ENCODE results near the gene HES6.

Gene HES6, protein sequence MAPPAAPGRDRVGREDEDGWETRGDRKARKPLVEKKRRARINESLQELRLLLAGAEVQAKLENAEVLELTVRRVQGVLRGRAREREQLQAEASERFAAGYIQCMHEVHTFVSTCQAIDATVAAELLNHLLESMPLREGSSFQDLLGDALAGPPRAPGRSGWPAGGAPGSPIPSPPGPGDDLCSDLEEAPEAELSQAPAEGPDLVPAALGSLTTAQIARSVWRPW

GRCh38 chr2:238239863-238240756 lies at the start of gene HES6:
HES6 (minus strand) TSS chr2:238240038; CDS start chr2:238239905, 133 bp downstream.
- Histone ChIP-seq H3K4me3 (peak within 1 kb of the TSS; percentile 30 to 68 (median 62)), H3K27ac (no peak within 1 kb of the TSS)

GRCh38 chr2:238289574-238289973 lies 49.7 kb upstream of the HES6 start:
- peak overlapping the region; percentile 51 to 96 (median 72) for H3K4me3 ChIP-seq
- peak overlapping the region in 20 of 21 experiments; percentile 28 to 100 (median 95) for H3K27ac ChIP-seq

DNA sequence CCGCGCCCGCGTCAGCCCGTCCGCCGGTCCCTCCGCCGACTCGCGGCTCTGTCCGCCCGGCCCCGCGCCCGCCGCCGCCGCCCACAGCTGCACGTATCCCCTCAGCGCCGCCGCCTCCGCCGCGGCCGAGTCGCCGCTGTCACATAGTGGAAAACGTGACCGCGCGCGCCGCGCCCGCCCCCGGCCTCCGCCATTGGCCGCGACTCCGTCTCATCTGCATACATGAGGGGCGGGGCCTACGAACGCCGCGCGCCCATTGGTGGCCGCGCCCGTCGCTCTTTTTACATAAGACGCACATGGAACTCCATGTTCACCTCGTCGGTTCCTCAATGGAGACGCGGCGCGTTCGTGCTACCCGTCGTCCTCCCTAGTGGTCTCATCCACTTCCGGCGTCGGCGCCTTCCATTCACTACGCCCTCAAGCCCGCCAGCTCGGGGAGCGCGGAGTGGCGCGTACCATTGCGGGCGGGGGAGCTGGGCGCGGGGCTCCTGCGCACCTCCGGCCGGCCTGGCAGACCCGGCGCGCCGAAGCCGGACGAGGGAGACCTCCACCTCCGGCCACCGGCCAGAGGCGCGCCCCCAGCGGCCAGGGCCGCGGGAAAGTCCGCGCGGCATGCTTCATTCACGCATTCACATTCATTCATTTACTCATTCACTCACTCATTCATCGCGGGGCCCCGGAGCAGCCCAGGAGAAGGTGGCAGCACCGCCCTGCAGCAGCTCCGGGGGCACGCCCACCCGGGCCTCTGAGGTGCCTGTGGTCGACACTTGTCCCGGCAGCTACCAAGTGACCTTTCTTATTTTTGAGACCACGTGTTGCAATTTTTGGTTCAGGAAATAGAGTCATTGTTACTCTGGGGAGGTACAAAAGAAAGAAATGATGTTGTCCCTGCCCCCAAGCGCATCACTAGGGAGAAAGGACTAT lies 49.1 kb upstream of the HES6 start:
- H3K4me3 ChIP-seq: peak overlapping the region; percentile 51 to 96 (median 72)
- H3K27ac ChIP-seq: peak overlapping the region; percentile 77 to 100 (median 95)

DNA sequence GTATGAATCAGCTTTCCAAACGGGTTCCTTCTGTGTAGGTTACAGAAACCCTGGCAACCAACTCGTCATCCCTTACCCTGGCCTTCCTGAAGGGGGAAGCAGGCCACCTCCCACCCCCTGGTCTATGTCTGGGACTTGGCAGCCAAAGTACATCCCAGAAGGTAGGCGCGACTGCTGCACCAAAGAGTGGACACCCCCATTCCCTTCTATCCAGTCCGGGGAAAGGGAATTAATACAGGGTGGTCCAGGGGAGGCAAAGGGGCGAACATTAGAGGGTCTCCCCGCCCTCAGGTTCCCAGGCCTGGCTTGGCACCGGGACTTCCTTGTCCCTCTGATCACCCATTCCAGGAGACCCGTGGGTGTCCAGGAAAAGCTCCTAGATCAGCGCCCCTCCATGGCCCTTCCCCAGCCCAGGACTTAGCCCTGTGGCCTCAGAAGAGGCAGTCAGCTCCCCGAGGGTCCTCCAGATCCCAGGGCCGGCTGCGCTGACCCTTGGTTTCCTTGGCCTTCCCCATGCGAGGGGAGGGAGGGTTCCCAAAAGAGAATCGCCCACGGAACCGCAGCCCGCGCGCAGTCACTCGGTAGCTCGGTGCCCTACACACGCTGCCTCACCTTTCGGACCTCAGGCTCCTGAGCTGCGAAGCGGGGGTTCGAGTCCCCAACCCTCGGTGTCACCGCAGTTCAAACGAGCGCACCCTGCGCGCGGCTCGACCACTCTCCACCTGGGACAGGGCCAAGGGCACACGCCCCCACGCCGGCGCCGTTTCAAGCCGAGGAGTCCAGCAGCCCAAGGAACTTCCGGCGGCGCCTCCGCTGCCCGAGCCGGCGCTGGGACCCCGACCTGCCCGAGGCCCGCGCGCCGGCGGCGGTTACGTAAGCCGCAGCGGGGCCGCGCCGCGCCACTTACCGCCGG lies 48.2 kb upstream of the HES6 start, which contains the start of gene PER2:
TSS of gene PER2 (minus strand) at position 874 of the 913 bp plus-strand sequence. CDS start 10,674 bp downstream, outside the sequence.
- H3K27ac ChIP-seq: peak within 1 kb of the TSS; percentile 77 to 100 (median 95)
- H3K4me3 ChIP-seq: peak within 1 kb of the TSS; percentile 51 to 96 (median 72)

DNA sequence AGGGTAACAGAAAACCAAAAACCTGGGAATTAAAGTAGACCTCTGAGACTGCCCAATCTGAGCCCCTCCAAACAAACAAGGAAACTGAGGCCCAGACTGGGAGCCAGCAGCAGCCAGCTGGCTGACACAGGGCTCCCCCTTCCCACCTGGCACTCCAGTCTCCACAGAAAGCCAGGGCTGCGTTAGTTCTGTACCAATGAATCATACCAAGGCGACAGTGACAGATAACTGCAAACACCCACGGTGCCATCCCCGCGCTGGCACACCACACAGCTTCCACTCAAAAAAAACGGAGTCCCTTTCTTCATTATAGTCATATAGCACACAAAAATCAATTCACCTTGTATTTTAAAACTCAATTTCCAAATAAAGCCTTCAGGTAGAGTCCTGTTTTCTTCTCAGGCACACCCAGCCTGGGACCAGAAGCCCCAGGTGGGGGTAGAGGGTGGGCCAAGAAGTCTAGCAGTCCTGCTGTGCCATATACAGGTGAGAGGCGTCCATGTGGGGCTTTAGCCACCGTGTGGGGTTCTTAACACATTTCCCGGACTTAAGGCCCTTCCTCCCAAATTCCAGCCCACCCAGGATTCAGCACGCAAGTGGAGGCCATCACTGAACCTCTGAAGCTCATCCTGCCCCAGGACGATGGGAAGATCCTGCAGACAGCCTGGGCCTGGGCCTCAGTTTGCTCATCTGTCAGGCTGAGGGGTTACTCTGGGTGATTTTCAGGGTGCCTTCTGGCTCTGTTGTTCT lies 47.3 kb upstream of the HES6 start:
- H3K4me3 ChIP-seq: peak overlapping the region; percentile 51 to 96 (median 72)
- peak overlapping the region; percentile 55 to 100 (median 95) for H3K27ac ChIP-seq

DNA sequence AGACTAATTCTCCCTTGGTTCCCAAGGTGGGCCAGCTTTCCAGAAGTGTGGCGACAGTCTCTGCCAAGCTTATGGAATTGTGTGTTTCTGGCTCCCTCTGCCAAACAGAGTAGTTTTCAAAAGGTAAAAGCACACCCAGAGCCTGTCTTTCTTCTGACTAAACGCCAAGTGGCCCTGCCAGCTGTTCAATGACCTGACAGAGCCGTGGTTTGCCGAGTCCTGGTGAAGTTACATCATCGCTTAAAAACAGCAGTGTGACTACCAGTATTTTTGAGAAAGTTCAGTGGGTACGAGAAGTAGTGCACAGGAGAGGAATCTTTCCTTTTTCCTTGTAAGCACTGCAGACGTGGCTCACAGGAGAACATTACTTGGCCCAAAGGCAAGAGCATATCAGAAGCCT lies 46.7 kb upstream of the HES6 start:
- H3K27ac ChIP-seq: peak overlapping the region in 20 of 21 experiments; percentile 64 to 100 (median 95)
- peak overlapping the region in 4 of 7 experiments; percentile 51 to 93 (median 70) for H3K4me3 ChIP-seq

DNA sequence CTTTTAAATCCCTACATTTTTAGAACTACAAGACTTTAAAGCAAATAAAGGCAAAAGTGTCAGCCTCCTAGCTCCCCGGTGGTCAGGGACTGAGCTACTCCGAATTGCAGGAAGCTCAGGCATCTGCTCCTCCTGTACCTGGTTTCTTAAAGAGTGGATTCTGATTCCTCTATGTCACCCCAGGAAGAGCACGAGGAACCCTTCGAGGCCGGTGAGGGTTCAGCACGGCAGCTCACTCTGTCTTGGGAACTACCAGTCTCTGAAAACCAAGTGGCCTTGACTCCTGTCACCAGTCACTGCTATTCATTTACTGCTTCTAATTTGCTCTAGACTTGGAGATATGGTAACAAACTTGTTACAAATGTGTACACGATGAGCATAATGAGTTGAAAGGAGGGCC lies 46.3 kb upstream of the HES6 start:
- peak overlapping the region in 1 of 7 experiments; percentile 93 for H3K4me3 ChIP-seq
- H3K27ac ChIP-seq: peak overlapping the region in 20 of 21 experiments; percentile 64 to 100 (median 95)

DNA sequence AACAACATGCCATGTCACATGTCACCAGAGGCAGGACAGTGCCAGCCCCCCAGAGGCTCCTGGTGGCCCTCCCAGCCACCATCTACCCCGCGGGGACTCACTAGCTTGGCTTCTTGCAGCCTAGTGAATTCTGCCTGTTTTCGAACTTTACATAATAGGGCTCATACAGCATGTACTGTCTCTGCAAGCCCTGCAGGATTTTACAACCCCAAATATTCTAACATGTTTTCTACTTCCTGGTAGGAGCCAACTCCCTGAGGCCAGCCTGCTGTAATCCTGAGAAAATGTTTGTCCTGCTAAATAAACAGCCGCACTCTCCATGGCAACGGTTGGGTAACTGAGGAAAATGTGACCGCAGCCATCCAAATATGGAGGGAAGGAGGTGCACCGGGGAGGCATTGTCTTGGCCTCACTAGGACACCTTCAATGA lies 45.8 kb upstream of the HES6 start:
- H3K27ac ChIP-seq: peak overlapping the region in 19 of 21 experiments; percentile 39 to 100 (median 95)
- peak overlapping the region in 1 of 7 experiments; percentile 93 for H3K4me3 ChIP-seq

- peak overlapping the region in 1 of 7 experiments; percentile 93 for H3K4me3 ChIP-seq
Observed at GRCh38 chr2:238284802-238285515, 45.1 kb upstream of the HES6 start.

GRCh38 chr2:238282861-238283738 lies 43.3 kb upstream of the HES6 start:
- H3K27ac ChIP-seq: no peak overlapping the region
- H3K4me3 ChIP-seq: no peak overlapping the region

More at GRCh38 chr2:238284802-238285515, 45.1 kb upstream of the HES6 start:
- H3K27ac ChIP-seq: peak overlapping the region in 19 of 21 experiments; percentile 37 to 100 (median 87)

DNA sequence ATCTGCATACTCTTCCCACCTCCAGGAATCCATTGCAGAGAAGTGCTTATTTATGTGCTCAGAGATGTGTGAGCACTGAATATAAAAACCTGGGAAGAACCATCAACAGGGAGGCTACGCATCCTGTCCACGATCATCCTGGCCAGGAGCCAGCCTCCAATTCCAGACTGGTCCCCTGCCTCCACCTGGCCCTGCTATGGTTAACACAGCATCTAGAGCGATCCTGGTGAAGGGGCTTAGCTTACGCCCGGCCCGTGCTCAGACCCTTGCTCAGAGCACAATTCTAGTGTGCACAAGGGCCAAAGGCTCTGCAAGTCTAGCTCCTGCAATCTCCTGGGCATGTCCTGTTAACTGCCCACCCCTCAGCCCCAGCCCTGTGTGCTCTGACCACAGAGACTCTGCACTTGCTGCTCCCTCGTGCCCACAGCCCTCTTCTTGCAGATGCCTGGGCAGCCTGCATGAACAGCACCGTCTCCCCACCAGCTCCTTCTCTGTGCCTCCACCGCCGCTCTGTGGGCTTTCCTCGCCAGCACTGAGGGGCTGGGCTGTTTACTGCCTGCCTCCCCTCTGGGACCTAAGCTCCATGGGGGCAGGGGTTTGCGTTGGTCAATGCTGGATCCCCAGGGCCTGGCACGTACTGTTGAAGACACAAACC lies 42.1 kb upstream of the HES6 start:
- H3K27ac ChIP-seq: no peak overlapping the region
- no peak overlapping the region for H3K4me3 ChIP-seq

DNA sequence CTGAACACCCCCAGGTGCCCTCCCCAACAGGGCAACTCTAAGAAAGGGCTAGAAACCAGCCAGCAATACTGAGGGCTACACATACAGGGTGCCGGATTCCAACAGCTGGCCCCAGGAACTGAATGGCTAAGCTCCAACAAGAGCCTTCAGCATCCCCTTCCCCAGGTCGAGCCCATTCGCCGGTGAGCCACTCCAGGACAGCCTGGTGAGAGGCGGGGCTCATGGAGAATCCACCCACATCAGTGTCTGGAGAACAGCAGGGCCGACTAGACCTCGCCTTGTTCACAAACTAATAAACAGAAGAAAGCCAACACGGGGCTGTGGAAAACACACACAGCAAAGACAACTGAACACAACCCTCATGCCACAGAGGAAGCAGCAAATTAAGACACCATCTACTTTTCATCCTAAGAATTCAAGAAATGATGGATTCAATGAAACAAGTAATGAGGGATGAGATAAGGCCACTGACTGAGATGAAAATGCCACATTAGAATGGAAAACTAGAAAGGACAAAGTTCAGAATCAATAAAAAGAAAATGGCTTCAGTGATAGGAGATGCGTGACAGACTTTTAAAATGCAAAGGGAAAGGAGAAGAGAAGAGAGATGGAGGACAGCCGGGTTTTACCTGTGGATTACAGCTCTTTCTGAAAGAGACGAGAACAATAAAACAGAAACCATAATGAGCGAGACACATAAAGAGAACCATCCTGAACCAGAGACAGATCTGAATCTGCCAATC lies 40.4 kb upstream of the HES6 start:
- no peak overlapping the region for H3K4me3 ChIP-seq
- H3K27ac ChIP-seq: no peak overlapping the region

GRCh38 chr2:238279324-238279682 lies 39.5 kb upstream of the HES6 start:
- no peak overlapping the region for H3K27ac ChIP-seq
- H3K4me3 ChIP-seq: no peak overlapping the region

DNA sequence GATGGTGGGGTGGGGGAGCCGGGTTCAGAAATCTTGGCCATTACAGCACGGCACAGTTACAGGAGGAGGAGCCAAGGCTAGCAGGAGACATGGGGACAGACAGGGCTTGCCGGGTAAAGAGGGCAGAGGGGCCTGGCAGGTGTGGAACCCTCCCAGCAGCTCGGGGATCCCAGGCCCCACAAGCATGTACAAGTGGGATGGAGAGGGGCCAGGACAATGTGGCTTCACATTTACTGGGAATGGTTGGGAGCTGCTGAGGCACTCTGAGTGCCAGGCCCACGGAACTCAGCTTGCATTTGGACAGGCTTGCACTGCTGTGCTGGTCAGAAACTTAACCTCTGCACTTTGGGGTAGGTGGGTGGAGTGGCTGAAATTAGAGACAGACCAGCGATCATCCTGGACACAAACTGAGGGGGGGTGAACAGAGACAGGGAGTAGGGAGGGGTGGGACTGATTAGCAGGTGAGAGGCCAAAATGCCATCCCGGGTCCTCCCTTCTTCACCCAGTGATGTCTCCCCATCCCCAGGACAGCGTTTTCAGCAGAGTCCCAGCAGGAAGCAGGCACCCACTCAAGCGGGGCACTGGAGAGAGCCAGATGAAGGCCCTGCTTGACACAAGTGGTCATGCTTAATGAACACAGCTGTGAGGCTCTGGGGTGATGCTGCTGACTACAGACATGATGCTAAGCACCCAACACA lies 38.9 kb upstream of the HES6 start:
- Histone ChIP-seq H3K27ac (peak overlapping the region in 1 of 21 experiments; percentile 10), H3K4me3 (no peak overlapping the region)
